ENCODE results near the gene GGT5. TPM values are rescaled to one million over a fixed set of nuclear protein-coding genes. Genes with fewer than 3 reads are reported as not detected.

The GGT5 gene
- total RNA-seq, 2 donors from 2014 or later, result 81.3 to 175 TPM

- no peaks in the 10 kb centered on the region for H3K27me3 ChIP-seq (replicated peaks; ENCODE audit: insufficient read depth)
- no peak for TF ChIP-seq CTCF (IDR thresholded peaks at IDR 0.05)
- H3K4me1 ChIP-seq (ENCODE audit: control insufficient read depth in 1 of 2, low read depth in 2 of 2), result no peaks in the 10 kb centered on the region
- no peak overlapping the region for H3K27ac ChIP-seq
- H3K36me3 ChIP-seq, result no peaks in the 10 kb centered on the region
- no peak overlapping the region for H3K4me3 ChIP-seq
- no peak for DNase-seq (ENCODE audit: low spot score)
- no peaks in the 10 kb centered on the region for H3K9me3 ChIP-seq
- no peak for ATAC-seq (ENCODE audit: insufficient number of reproducible peaks, low FRiP score, low read depth)
These were observed 8.2 kb downstream of the GGT5 start for GRCh38 chr22:24236656-24237055.

- Histone ChIP-seq H3K27ac (no peak overlapping the region), H3K27me3 (replicated peaks; ENCODE audit: insufficient read depth) (no peaks in the 10 kb centered on the region), H3K4me3 (no peak overlapping the region), H3K4me1 (ENCODE audit: control insufficient read depth in 1 of 2, low read depth in 2 of 2) (no peaks in the 10 kb centered on the region), H3K9me3 (no peaks in the 10 kb centered on the region), H3K36me3 (no peaks in the 10 kb centered on the region)
- no peak for TF ChIP-seq CTCF (IDR thresholded peaks at IDR 0.05)
- no peak for ATAC-seq (ENCODE audit: insufficient number of reproducible peaks, low FRiP score, low read depth)
- no peak for DNase-seq (ENCODE audit: low spot score)
These were observed 9.6 kb downstream of the GGT5 start for GRCh38 chr22:24235315-24235714.

- no peak for ATAC-seq (ENCODE audit: insufficient number of reproducible peaks, low FRiP score, low read depth)
These were observed 11.1 kb downstream of the GGT5 start for GRCh38 chr22:24233816-24234215.

GRCh38 chr22:24233235-24233634, 11.6 kb downstream of the GGT5 start:
- Histone ChIP-seq H3K9me3 (no peaks in the 10 kb centered on the region), H3K27me3 (replicated peaks; ENCODE audit: insufficient read depth) (no peaks in the 10 kb centered on the region), H3K27ac (no peak overlapping the region), H3K4me3 (no peak overlapping the region), H3K36me3 (no peaks in the 10 kb centered on the region), H3K4me1 (ENCODE audit: control insufficient read depth in 1 of 2, low read depth in 2 of 2) (no peaks in the 10 kb centered on the region)
- DNase-seq (ENCODE audit: low spot score) (no peak), ATAC-seq (ENCODE audit: insufficient number of reproducible peaks, low FRiP score, low read depth) (no peak)
- TF ChIP-seq CTCF (IDR thresholded peaks at IDR 0.05), result no peak

More at GRCh38 chr22:24233816-24234215, 11.1 kb downstream of the GGT5 start:
- H3K27ac ChIP-seq, result no peak overlapping the region
- H3K4me1 ChIP-seq (ENCODE audit: control insufficient read depth in 1 of 2, low read depth in 2 of 2), result no peaks in the 10 kb centered on the region
- DNase-seq (ENCODE audit: low spot score), result no peak
- H3K27me3 ChIP-seq (replicated peaks; ENCODE audit: insufficient read depth), result no peaks in the 10 kb centered on the region
- H3K36me3 ChIP-seq, result no peaks in the 10 kb centered on the region
- no peak overlapping the region for H3K4me3 ChIP-seq
- H3K9me3 ChIP-seq, result no peaks in the 10 kb centered on the region
- TF ChIP-seq CTCF (IDR thresholded peaks at IDR 0.05), result no peak

- Histone ChIP-seq H3K4me3 (no peak overlapping the region), H3K36me3 (no peaks in the 10 kb centered on the region), H3K27ac (no peak overlapping the region), H3K4me1 (ENCODE audit: control insufficient read depth in 1 of 2, low read depth in 2 of 2) (no peaks in the 10 kb centered on the region), H3K27me3 (replicated peaks; ENCODE audit: insufficient read depth) (no peaks in the 10 kb centered on the region), H3K9me3 (no peaks in the 10 kb centered on the region)
- no peak for ATAC-seq (ENCODE audit: insufficient number of reproducible peaks, low FRiP score, low read depth)
- no peak for DNase-seq (ENCODE audit: low spot score)
- no peak for TF ChIP-seq CTCF (IDR thresholded peaks at IDR 0.05)
These were observed 12.2 kb downstream of the GGT5 start for GRCh38 chr22:24232725-24233124.
